ENCODE data around the gene ZNF787. TPM values are rescaled to one million over a fixed set of nuclear protein-coding genes. Genes with fewer than 3 reads are reported as not detected.

Gene ZNF787
- polyA plus RNA-seq, 1 of the 3 experiments (the other 2 are of a cell fraction), result 16.0 TPM

DNA sequence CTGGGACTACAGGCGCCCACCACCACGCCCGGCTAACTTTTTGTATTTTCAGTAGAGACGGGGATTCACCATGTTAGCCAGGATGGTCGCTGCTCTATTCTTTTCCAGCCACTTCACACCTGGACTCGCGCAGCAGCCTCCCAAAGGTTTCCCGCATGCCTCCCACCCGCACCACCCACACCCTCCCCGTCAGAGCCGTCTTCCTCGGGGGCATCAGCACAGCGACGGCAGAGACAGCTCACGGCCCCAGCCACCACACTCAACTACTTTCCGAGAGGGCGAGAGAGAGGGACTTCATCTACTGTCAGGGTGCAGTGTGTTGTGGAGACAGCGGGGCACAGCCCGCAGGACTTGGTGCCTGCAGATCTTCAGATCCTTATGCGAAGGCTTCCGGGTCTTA is 5.6 kb downstream of the ZNF787 start (continued):
- TF ChIP-seq, protein P1, sequence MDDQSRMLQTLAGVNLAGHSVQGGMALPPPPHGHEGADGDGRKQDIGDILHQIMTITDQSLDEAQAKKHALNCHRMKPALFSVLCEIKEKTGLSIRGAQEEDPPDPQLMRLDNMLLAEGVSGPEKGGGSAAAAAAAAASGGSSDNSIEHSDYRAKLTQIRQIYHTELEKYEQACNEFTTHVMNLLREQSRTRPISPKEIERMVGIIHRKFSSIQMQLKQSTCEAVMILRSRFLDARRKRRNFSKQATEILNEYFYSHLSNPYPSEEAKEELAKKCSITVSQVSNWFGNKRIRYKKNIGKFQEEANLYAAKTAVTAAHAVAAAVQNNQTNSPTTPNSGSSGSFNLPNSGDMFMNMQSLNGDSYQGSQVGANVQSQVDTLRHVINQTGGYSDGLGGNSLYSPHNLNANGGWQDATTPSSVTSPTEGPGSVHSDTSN (IDR thresholded peaks at IDR 0.05), result no peak

DNA sequence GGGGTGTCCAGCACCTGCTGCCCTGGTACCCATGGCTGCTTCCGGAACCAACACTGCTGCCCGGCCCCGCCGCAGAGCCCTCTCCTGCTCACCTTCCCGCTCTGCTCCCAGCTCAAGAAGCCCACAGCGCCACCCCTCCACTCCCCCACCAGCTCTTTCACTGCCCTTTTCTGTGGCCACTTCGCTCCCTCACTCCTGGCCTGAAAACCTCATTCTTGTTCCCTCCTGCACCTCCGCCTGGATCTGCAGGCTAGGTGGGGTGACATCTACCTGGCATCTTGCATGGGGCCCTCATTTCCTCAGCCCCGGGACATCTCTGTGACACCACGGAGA is 6.4 kb downstream of the ZNF787 start:
- Histone ChIP-seq H3K27me3 (ENCODE audit: insufficient read depth) (no peaks in the 10 kb centered on the region), H3K9me3 (no peaks in the 10 kb centered on the region), H3K4me3 (ENCODE audit: low read depth in 2 of 2, low read length in 1 of 2) (no peak overlapping the region), H3K9me2 (no peaks in the 10 kb centered on the region), H3K9ac (no peak overlapping the region), H3K79me2 (ENCODE audit: insufficient read depth) (peaks cover 95% of the 10 kb centered on the region), H3K27ac (ENCODE audit: low read depth in 2 of 2, low read length in 1 of 2) (no peak overlapping the region), H4K20me1 (ENCODE audit: insufficient read depth) (peaks cover 98% of the 10 kb centered on the region), H2AFZ (ENCODE audit: low read depth) (no peak overlapping the region), H3K4me2 (no peak overlapping the region), H3K36me3 (replicated peaks in 1 of 2; ENCODE audit: control insufficient read depth in 1 of 2, insufficient read depth in 2 of 2, low read length in 1 of 2) (peaks cover 0 to 12% of the 10 kb centered on the region in 2 experiments), H3K4me1 (ENCODE audit: control insufficient read depth in 1 of 2, insufficient read depth in 2 of 2, low read depth in 1 of 2, low read length in 1 of 2) (peaks cover 9 to 45% of the 10 kb centered on the region in 2 experiments; a peak in 2 of 4 replicates), H3F3A (replicated peaks; ENCODE audit: insufficient read depth) (no peaks in the 10 kb centered on the region)
- no peak for TF ChIP-seq EP300 (IDR thresholded peaks at IDR 0.05; ENCODE audit: borderline replicate concordance in 1 of 2, low read depth in 1 of 2, low read length in 1 of 2)
- TF ChIP-seq MEF2A (IDR thresholded peaks at IDR 0.05; ENCODE audit: borderline replicate concordance, low read depth), result no peak
- TF ChIP-seq USF2 (IDR thresholded peaks at IDR 0.05; ENCODE audit: borderline replicate concordance, low read depth, low read length), result no peak
- TF ChIP-seq GABPA (IDR thresholded peaks at IDR 0.05; ENCODE audit: low read depth), result no peak
- no peak for TF ChIP-seq MXI1 (IDR thresholded peaks at IDR 0.05; ENCODE audit: low read depth, low read length)
- TF ChIP-seq SIN3A (IDR thresholded peaks at IDR 0.05; ENCODE audit: borderline replicate concordance, low read depth, low read length), result no peak
- TF ChIP-seq TAF1 (IDR thresholded peaks at IDR 0.05; ENCODE audit: borderline replicate concordance, low read depth, low read length), result no peak
- TF ChIP-seq ELF1 (IDR thresholded peaks at IDR 0.05), result no peak
- TF ChIP-seq NFIC (IDR thresholded peaks at IDR 0.05; ENCODE audit: borderline replicate concordance), result no peak
- no peak for TF ChIP-seq GATA2 (CRISPR knock-in tag; IDR thresholded peaks at IDR 0.05)
- no peak for TF ChIP-seq TCF12 (IDR thresholded peaks at IDR 0.05)
- TF ChIP-seq CHD2 (IDR thresholded peaks at IDR 0.05; ENCODE audit: low read length, partially characterized antibody), result no peak
- no peak for TF ChIP-seq POLR2AphosphoS5 (IDR thresholded peaks at IDR 0.05; ENCODE audit: low read depth, low read length)
- no peak for TF ChIP-seq MAX (IDR thresholded peaks at IDR 0.05; ENCODE audit: low read depth)
- WGBS (ENCODE audit: low lambda C conversion rate), result 98% methylated on average over 10 of the region's 10 CpGs
- DNase-seq, result no peak
- CTCF ChIA-PET, result interaction anchor here (1.3 kb wide), 1 partner anchor 38 kb away, joined by 3 read pairs; no protein-coding TSS in a partner anchor
- POLR2A ChIA-PET, result no interaction called here

Measured in SK-N-SH (cell line).